Activated effector memory CD4-positive, alpha-beta T cell treated with anti-CD3 and anti-CD28 coated beads, Interleukin-2, amount 50 U/mL, for 16 hours (primary cell): Measurements from ENCODE around the gene EXOSC7.

Source experiments
- DNase-seq: peaks from one replicate; pipeline ENCODE4 v3.0.0-alpha.2; 2020

EXOSC7 gene

DNA sequence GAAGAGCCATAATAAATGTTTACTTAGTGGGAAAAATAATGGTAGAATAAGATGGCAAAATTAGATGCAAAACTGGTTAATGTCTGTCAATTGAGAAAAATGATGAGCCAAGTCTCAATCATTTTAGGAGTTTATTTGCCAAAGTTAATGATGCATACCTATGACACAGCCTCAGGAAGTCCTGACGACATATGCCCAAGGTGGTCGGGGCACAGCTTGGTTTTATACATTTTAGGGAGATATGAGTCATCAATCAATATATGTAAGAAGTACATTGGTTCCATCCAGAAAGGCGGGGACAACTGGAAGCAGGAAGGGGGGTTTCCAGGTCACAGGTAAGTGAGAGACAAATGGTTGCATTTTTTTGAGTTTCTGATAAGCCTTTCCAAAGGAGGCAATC, 81.5 kb downstream of the EXOSC7 start:
- peak; percentile 67 for DNase-seq

DNA sequence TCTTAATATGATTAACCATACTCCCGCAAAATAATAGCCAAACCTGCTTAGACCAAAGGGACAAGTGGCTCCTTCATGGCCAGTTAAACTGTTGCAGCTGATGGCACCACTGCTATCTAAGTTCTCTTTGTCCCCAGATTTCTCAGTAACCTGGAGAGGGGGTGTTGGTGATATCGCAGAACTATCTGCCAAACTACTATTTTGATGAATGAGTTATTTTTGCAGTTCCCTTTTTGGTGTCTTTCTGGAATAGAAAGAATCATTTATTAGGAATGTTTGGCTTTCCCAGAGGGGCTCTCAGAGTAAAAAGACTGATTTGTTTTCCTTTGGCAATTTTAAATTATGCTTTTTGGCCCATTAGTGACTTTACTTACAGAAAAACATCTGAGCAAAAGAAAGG, 83.1 kb downstream of the EXOSC7 start:
- DNase-seq: no peak

DNA sequence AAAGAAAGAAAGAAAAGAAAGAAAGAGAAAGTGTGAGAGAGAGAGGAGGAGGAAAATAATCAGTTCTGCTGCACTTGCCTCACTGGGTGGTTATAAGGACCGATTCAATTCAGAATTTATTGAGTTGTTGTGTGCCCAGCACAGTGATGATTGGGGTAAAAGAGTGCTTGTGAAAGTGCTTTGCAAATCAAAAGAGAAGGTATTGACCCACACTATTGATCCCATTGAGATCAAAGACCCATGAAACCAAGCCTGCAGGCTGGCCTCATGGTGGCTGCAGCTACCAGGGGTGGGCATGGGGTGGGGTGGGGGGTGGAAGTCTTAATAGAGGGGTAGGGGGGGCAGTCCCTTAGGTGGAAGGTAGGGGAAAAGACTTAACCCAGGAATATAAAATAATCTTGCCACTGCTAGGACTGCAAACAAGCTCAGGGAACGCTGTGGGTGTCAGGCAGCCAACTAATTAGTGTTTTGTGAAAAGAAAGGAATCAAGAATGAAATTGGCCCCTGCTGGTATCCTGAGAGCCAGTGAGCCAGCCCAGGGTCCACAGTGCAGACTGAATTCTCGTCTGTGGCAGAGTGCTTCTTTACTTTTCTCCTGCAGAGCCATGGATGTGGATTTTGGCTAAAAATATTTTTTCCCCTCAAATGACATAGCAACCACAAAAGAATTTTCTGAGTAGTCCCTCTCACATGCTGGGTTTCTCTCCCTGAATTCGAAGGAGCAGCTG, 84.3 kb downstream of the EXOSC7 start:
- no peak for DNase-seq
